LNCaP clone FGC (cell line): Measurements from ENCODE around the gene CCNF.

ENCODE experiments used
- DNase-seq: peaks from one replicate; pipeline ENCODE4 v3.0.0-alpha.2; 2011; ENCODE audit warnings: low read depth
- H3K4me3 ChIP-seq: 2 replicates; pipeline ENCODE4 v1.5.1; 2011; ENCODE audit warnings: mild to moderate bottlenecking, low read depth, low read length, control low read depth
- TF ChIP-seq, protein P1 (sequence below): IDR thresholded peaks from 2 replicates; pipeline ENCODE4 v1.5.1; 2012; ENCODE audit warnings: mild to moderate bottlenecking; ENCODE audit not compliant: control insufficient read depth, insufficient read depth; ENCODE audit errors: extremely low read depth

CCNF gene

GRCh38 chr16:2499890-2500429, 70.7 kb downstream of the CCNF start:
- TF ChIP-seq, protein P1, sequence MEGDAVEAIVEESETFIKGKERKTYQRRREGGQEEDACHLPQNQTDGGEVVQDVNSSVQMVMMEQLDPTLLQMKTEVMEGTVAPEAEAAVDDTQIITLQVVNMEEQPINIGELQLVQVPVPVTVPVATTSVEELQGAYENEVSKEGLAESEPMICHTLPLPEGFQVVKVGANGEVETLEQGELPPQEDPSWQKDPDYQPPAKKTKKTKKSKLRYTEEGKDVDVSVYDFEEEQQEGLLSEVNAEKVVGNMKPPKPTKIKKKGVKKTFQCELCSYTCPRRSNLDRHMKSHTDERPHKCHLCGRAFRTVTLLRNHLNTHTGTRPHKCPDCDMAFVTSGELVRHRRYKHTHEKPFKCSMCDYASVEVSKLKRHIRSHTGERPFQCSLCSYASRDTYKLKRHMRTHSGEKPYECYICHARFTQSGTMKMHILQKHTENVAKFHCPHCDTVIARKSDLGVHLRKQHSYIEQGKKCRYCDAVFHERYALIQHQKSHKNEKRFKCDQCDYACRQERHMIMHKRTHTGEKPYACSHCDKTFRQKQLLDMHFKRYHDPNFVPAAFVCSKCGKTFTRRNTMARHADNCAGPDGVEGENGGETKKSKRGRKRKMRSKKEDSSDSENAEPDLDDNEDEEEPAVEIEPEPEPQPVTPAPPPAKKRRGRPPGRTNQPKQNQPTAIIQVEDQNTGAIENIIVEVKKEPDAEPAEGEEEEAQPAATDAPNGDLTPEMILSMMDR = no peak
- no peak overlapping the region for H3K4me3 ChIP-seq
- no peak for DNase-seq

- TF ChIP-seq, protein P1 = no peak
- no peak overlapping the region for H3K4me3 ChIP-seq
- no peak for DNase-seq
These were observed 71.2 kb downstream of the CCNF start for GRCh38 chr16:2500430-2500917.

DNA sequence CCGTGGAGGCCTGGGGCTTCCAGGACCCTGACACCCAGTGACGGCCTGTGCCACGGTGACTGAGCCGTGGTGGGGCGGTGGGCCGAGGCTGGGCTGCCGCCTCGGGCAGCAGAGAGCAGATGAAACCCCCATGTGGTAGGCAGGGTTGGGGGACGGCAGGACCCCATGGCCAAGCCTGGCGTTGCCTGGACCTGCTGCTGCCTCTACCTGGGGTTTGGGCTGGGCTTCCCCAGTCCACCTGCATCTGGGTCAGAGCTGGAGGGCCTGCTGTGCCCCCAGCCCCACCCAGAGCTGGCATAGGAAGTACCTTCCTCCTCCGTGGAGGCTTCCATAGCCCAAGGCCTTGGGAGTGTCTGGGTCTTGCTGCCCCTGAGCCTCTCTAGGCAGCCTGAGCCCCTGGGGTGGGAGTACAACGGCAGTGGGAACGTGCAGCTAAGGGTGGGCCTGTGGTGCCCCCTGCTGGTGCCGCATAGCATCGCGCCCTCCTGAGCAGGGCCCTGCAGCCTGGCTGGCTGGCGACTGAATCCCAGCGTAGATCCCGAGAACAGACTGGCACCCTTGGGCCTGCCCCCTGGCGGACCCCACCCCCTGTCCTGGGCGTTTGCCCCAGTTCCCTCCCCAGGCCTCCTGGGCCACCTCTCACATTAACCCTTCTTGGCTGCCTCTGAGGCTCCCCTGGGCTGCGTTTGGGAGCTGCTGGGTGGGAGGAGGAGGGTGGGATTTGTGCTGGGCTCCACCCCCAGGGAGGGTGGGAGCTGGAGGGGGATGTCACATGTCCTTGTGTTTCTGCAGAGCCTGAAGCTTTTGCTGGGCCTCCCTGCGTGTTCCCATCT, 71.9 kb downstream of the CCNF start:
- no peak for DNase-seq
- H3K4me3 ChIP-seq = no peak overlapping the region
- TF ChIP-seq, protein P1 = peak; percentile 97

- H3K4me3 ChIP-seq = no peak overlapping the region
- TF ChIP-seq, protein P1 = no peak
- no peak for DNase-seq
These were observed 73.0 kb downstream of the CCNF start for GRCh38 chr16:2501946-2502895.

DNA sequence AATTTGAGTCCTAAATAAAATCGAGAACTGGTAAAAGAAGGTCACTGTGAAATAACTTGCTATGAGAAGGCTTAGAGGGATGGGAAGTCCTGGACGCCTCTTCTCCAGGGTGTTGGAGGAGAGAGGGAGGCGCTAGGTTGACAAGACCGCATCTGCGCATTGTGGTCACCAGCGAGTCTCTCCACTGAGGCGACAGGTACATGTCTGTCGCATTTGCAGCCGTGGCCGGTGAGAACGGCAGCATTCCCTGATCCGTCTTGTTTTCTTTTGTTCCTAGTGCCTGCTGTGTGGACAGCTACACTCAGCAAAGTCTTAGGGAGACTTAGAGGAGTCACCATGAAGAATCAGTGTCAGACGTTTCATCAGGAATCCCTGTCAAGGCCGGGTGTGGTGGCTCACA, 76.4 kb downstream of the CCNF start:
- TF ChIP-seq, protein P1 = no peak
- H3K4me3 ChIP-seq = no peak overlapping the region
- DNase-seq = no peak

DNA sequence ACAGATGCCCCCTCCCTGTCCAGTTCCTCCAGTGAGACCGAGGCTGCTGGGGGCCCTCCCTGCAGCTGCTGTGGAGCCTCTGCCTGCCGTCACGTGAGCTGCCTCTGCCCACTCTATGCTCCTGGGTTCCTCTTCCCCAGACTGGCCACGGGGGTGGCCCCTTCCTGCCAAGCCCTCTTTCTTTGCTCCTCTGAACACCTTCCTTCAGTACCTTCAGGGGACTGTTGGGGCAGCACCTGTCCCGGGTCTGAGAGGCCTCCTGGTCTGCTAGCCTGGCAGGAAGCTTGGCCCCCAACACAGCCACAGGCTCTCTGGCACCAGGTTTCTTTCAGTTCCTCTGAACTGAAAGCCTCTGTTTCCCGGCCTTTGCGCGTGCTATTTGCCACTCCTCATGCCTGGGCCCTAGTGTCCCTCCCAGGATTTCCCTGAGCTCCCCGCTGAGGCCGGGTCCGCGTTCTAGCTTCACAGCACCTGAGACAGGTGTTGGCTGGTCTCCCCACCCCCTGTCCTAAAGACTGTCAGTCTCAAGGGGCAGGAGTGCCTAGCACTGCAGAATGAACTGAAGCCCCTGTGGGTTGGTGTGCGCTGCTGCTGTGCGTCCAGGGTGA, 77.9 kb downstream of the CCNF start:
- TF ChIP-seq, protein P1 = no peak
- no peak overlapping the region for H3K4me3 ChIP-seq
- no peak for DNase-seq
